T-helper 17 cell (primary cell): ENCODE measurements around the gene SLC15A3. TPM values are rescaled to one million over a fixed set of nuclear protein-coding genes. Genes with fewer than 3 reads are reported as not detected.

Experiments
- ATAC-seq: fragments of 150-1000 bp; cut with Tn5 transposase; 2 replicates; pipeline ENCODE4 v1.10.0; 2021; ENCODE audit warnings: mild to moderate bottlenecking, moderate library complexity
- DNase-seq, 3 donors: peaks; one replicate each; pipeline versions ENCODE4 v3.0.0 to v3.0.0-alpha.2; 2020 to 2021
- H3K9me3 ChIP-seq: one replicate; pipeline ENCODE4 v1.7.0; 2013; ENCODE audit warnings: low read length, mild to moderate bottlenecking; ENCODE audit not compliant: control insufficient read depth, poor library complexity, severe bottlenecking
- H3K27ac Mint-ChIP-seq: one replicate; pipeline ENCODE4 v1.8.0; 2022; ENCODE audit warnings: mild to moderate bottlenecking, moderate library complexity, mixed read lengths
- H3K27me3 Mint-ChIP-seq: one replicate; pipeline ENCODE4 v1.8.0; 2022; ENCODE audit warnings: mixed read lengths
- H3K36me3 Mint-ChIP-seq: one replicate; pipeline ENCODE4 v1.8.0; 2022; ENCODE audit warnings: low read depth, mixed read lengths
- H3K4me1 Mint-ChIP-seq: one replicate; pipeline ENCODE4 v1.8.0; 2022; ENCODE audit warnings: mild to moderate bottlenecking, mixed read lengths
- H3K4me3 Mint-ChIP-seq: one replicate; pipeline ENCODE4 v1.8.0; 2022; ENCODE audit warnings: mild to moderate bottlenecking, moderate library complexity, mixed read lengths
- total RNA-seq, 4 donors: library from RNA in 2 of 4; stranded (reverse) in 2 of 4; gene quantifications; one replicate each; pipeline ENCODE4 v1.2.3 and lab custom pipeline; 2022 to 2026

Gene SLC15A3
- total RNA-seq (10 to 100 TPM in 1 of 2 donors, 1 to 10 TPM in 1; 3.5 to 11.2 TPM), total RNA-seq (lab: John Stamatoyannopoulos, UW) (0 to 0.30 reads per million in 2 donors)

- peak; percentile 71 for ATAC-seq
- H3K4me3 Mint-ChIP-seq, result peak within 1 kb of the TSS; percentile 86
- no peaks in the 10 kb centered on the region for H3K9me3 ChIP-seq
- peak within 1 kb of the TSS; percentile 78 for H3K27ac Mint-ChIP-seq
- peaks cover 3% of the 10 kb centered on the region for H3K36me3 Mint-ChIP-seq
- H3K27me3 Mint-ChIP-seq, result peaks cover 23% of the 10 kb centered on the region
- H3K4me1 Mint-ChIP-seq, result peaks cover 20% of the 10 kb centered on the region
- DNase-seq, result no peak
These were observed at the start of gene SLC15A3 for GRCh38 chr11:60951904-60952741. Gene SLC15A3 (minus strand): TSS chr11:60952176. CDS start chr11:60951551, 625 bp downstream.

DNA sequence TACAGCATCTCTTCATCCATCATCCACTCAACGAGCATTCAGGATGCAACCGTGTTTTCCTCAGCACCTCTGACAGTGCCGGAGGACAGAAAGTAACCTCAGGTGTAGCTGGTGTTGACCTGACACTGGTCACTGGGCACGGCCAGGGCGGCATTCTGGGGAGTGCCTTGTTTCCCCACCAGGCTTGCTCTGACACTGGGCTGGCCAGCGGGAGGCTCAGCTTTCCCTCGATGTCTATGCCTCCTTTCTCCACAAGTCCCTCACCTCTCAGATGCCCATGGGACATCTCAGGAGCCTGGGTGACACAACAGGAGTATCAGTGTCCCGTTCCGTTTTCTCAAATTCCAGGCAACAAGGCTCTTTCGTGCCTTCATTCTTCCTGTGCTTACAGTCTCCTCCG lies 48.5 kb upstream of the SLC15A3 start:
- DNase-seq (no peak), ATAC-seq (no peak)
- Mint-ChIP-seq H3K27ac (peak overlapping the region; percentile 95), H3K27me3 (no peaks in the 10 kb centered on the region), H3K4me1 (peaks cover 57% of the 10 kb centered on the region), H3K36me3 (peaks cover 2% of the 10 kb centered on the region), H3K4me3 (peak overlapping the region; percentile 15)
- no peaks in the 10 kb centered on the region for H3K9me3 ChIP-seq

- H3K27ac Mint-ChIP-seq, result peak overlapping the region; percentile 100
- no peak for DNase-seq
- H3K27me3 Mint-ChIP-seq, result no peaks in the 10 kb centered on the region
- peak overlapping the region; percentile 12 for H3K4me3 Mint-ChIP-seq
- H3K4me1 Mint-ChIP-seq, result peaks cover 51% of the 10 kb centered on the region
- ATAC-seq, result no peak
- peaks cover 5% of the 10 kb centered on the region for H3K36me3 Mint-ChIP-seq
- no peaks in the 10 kb centered on the region for H3K9me3 ChIP-seq
These were observed 44.6 kb upstream of the SLC15A3 start for GRCh38 chr11:60996381-60997138.

GRCh38 chr11:60995798-60996197 lies 43.8 kb upstream of the SLC15A3 start:
- peaks cover 54% of the 10 kb centered on the region for H3K4me1 Mint-ChIP-seq
- H3K36me3 Mint-ChIP-seq, result peaks cover 7% of the 10 kb centered on the region
- H3K4me3 Mint-ChIP-seq, result peak overlapping the region; percentile 12
- no peak for DNase-seq
- peak overlapping the region; percentile 100 for H3K27ac Mint-ChIP-seq
- ATAC-seq, result no peak
- no peaks in the 10 kb centered on the region for H3K9me3 ChIP-seq
- no peaks in the 10 kb centered on the region for H3K27me3 Mint-ChIP-seq

DNA sequence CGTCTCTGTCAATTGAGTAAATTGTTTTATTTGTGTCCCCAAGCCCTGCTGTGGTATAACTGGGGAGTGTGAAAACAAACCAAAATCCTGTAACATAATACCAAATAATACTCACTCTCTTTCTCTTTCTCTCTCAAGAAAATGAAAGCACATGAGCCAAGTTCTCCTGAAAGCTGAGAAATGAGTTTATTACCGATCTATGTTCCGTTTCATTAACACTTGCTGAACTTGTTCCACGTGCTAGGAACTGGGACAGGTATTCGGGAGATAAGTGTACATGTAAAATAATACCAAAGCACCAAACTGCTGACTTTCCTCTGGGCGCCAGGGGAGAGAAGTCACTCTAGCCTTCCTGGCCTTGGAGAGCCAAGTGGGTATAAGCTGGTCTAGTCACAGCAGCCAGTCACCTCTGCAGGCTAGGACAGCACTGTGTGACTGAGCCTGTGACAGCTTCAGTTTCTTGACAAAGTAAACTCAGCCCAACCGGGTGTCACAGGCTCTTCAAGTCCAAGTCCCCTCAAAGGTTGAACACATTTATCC lies 42.6 kb upstream of the SLC15A3 start:
- no peaks in the 10 kb centered on the region for H3K27me3 Mint-ChIP-seq
- H3K36me3 Mint-ChIP-seq, result peaks cover 7% of the 10 kb centered on the region
- peak overlapping the region; percentile 100 for H3K27ac Mint-ChIP-seq
- DNase-seq (no peak), ATAC-seq (peak; percentile 63)
- no peaks in the 10 kb centered on the region for H3K9me3 ChIP-seq
- peak overlapping the region; percentile 85 for H3K4me3 Mint-ChIP-seq
- H3K4me1 Mint-ChIP-seq, result peaks cover 53% of the 10 kb centered on the region

DNA sequence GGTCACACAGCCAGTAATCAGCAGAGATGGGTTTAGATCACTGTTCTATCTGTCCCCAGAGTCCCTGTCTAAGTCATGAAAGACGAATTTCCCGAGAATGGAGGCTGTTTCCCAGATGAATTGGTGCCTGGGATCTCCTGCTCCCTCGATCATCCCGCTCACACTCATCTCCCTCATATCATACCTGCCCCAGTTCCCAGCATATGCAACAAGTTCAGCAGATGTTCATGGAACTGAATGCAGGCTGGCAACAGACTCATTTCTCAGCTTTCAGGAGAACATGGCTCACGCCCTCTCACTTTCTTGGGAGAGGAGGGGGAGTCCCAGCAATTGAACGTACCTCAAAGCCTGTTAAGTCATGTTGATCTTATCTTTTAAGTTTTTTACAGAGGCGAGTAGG lies 41.6 kb upstream of the SLC15A3 start:
- Mint-ChIP-seq H3K4me1 (peaks cover 55% of the 10 kb centered on the region), H3K4me3 (peak overlapping the region; percentile 84)
- ATAC-seq, result no peak

DNA sequence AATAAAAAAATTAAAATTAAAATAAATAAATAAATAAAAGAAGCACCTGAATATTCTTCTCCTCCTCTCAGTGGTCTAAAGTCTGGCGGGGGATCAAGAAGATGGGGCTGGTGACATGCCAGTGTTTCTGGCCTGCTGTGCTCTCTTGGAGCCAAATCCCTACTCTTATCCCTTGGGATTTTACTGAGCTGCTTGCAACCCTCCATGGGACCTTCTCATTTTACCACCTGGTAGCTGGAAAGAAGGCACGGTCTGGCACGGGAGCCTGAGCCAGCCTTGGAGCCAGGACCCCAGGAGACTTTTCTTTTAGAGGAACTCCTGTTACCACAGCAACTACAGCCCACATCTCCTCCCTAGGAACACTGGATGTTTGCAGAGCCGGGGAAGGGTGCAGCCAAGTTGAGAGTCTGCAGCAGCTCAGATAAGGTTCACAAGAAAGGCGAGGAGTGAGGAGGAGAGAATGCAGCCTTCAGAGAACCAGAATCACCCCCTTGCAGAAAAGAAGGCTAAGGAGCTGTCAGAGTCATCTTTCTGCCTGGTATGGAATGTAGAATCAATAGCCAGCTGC lies 41.0 kb upstream of the SLC15A3 start:
- H3K36me3 Mint-ChIP-seq, result peaks cover 7% of the 10 kb centered on the region
- H3K9me3 ChIP-seq, result no peaks in the 10 kb centered on the region
- no peaks in the 10 kb centered on the region for H3K27me3 Mint-ChIP-seq
- peaks cover 53% of the 10 kb centered on the region for H3K4me1 Mint-ChIP-seq
- no peak for DNase-seq
- H3K27ac Mint-ChIP-seq, result peak overlapping the region; percentile 100
- no peak for ATAC-seq
- peak overlapping the region; percentile 84 for H3K4me3 Mint-ChIP-seq

More for the DNA sequence above, 41.6 kb upstream of the SLC15A3 start:
- no peaks in the 10 kb centered on the region for H3K27me3 Mint-ChIP-seq
- H3K27ac Mint-ChIP-seq, result peak overlapping the region; percentile 100
- peaks cover 7% of the 10 kb centered on the region for H3K36me3 Mint-ChIP-seq
- H3K9me3 ChIP-seq, result no peaks in the 10 kb centered on the region
- no peak for DNase-seq

GRCh38 chr11:60991457-60991856 lies 39.5 kb upstream of the SLC15A3 start:
- peak overlapping the region; percentile 79 for H3K4me3 Mint-ChIP-seq
- no peaks in the 10 kb centered on the region for H3K9me3 ChIP-seq
- DNase-seq (no peak), ATAC-seq (no peak)
- H3K27ac Mint-ChIP-seq, result peak overlapping the region; percentile 100
- H3K4me1 Mint-ChIP-seq, result peaks cover 64% of the 10 kb centered on the region
- no peaks in the 10 kb centered on the region for H3K27me3 Mint-ChIP-seq
- peaks cover 7% of the 10 kb centered on the region for H3K36me3 Mint-ChIP-seq

DNA sequence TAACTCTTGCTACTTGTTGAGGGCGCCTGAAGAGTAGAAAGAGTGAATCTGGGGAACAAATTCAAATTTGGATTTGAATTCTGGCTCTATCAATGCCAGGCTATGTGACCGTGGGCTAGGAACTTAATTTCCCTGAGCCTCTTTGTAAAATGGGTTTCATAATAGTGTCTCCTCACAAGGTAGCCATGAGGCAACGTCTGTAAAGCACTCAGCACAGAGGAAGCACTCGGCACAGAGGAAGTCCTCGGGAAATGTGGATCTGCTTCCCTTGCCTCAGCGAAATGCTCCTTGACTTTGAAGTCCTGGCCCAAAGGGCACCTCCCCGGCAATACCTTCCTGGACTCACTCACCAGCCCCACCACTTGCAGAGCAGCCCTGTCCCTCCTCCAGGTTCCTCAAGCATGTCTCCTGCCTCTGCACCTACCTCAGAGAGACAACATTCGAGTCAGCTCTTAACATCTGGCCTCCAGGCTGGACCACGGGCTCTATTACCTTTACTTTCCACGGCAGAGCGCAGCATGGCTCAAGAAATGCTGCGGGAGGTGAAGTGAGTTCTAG lies 37.2 kb upstream of the SLC15A3 start:
- peak overlapping the region; percentile 100 for H3K27ac Mint-ChIP-seq
- H3K4me3 Mint-ChIP-seq, result peak overlapping the region; percentile 87
- no peak for ATAC-seq
- peaks cover 14% of the 10 kb centered on the region for H3K36me3 Mint-ChIP-seq
- no peaks in the 10 kb centered on the region for H3K9me3 ChIP-seq
- DNase-seq, result no peak
- peaks cover 63% of the 10 kb centered on the region for H3K4me1 Mint-ChIP-seq
- no peaks in the 10 kb centered on the region for H3K27me3 Mint-ChIP-seq

GRCh38 chr11:60988658-60989057 lies 36.7 kb upstream of the SLC15A3 start:
- ATAC-seq, result no peak
- no peak for DNase-seq
- Mint-ChIP-seq H3K27me3 (no peaks in the 10 kb centered on the region), H3K4me3 (peak overlapping the region; percentile 87), H3K4me1 (peaks cover 65% of the 10 kb centered on the region), H3K27ac (peak overlapping the region; percentile 100), H3K36me3 (peaks cover 13% of the 10 kb centered on the region)
- H3K9me3 ChIP-seq, result no peaks in the 10 kb centered on the region

- peak overlapping the region; percentile 100 for H3K27ac Mint-ChIP-seq
- peaks cover 65% of the 10 kb centered on the region for H3K4me1 Mint-ChIP-seq
- H3K27me3 Mint-ChIP-seq, result no peaks in the 10 kb centered on the region
- no peaks in the 10 kb centered on the region for H3K9me3 ChIP-seq
- H3K4me3 Mint-ChIP-seq, result peak overlapping the region; percentile 87
- H3K36me3 Mint-ChIP-seq, result peaks cover 16% of the 10 kb centered on the region
- DNase-seq (peak in 1 of 3 donors; percentile 46), ATAC-seq (no peak)
These were observed 35.8 kb upstream of the SLC15A3 start for GRCh38 chr11:60987577-60988277.
